Stomach (tissue), 4 donors: ENCODE measurements around the gene MYLK2.

Experiments
- CTCF ChIP-seq, 7 experiments: fragments of 450-650 bp in 4 of 7; fragments of 200-600 bp in 3 of 7; sonication (generic) in 3 of 7; IDR thresholded peaks; one replicate each; pipeline ENCODE4 v1.5.1; 2016 to 2019; ENCODE audit warnings: antibody characterized with exemption in 7 of 7, control low read depth in 2 of 7, mild to moderate bottlenecking in 1 of 7
- EP300 ChIP-seq: sonication (generic); formaldehyde crosslinking; IDR thresholded peaks from one replicate; pipeline ENCODE4 v1.6.1; 2017; ENCODE audit warnings: antibody characterized with exemption
- POLR2A ChIP-seq, 4 donors: fragments of 450-650 bp; IDR thresholded peaks; one replicate each; pipeline ENCODE4 v1.6.1; 2016; ENCODE audit warnings: antibody characterized with exemption in 4 of 4, control low read depth in 2 of 4, mild to moderate bottlenecking in 1 of 4, moderate library complexity in 1 of 4

GRCh38 chr20:31872406-31872805 is 53.2 kb downstream of the MYLK2 start:
- TF ChIP-seq CTCF (IDR thresholded peaks at IDR 0.05), result no peak
- no peak for TF ChIP-seq POLR2A (IDR thresholded peaks at IDR 0.05)
- TF ChIP-seq EP300, result no peak
